C4-2B (cell line): ENCODE data around the gene FMO5.

Source experiments
- ZFX ChIP-seq: fragments of 450-650 bp; IDR thresholded peaks from 2 replicates; pipeline ENCODE4 v1.6.1; 2017
- TF ChIP-seq, protein P1 (sequence below): fragments of 450-650 bp; conservative IDR thresholded peaks from 2 replicates; pipeline ENCODE4 v1.5.1; 2017; ENCODE audit warnings: mild to moderate bottlenecking

DNA sequence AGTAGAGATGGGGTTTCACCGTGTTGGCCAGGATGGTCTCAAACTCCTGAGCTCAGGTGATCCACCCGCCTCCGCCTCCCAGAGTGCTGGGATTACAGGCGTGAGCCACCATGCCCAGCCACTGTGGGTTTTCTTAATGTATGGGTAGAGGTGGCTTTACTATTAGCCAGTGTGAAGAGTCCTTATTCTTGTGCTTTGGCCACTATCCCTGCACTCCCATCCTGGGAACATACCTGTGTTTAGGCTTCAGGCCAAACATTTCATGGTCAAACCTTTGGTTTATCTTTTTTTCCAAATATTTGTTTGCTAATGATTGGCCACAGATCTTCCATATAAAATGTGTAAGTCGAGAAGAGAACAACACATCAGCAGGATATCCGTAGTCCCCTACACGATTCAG is 16.5 kb downstream of the FMO5 start:
- TF ChIP-seq, protein P1, sequence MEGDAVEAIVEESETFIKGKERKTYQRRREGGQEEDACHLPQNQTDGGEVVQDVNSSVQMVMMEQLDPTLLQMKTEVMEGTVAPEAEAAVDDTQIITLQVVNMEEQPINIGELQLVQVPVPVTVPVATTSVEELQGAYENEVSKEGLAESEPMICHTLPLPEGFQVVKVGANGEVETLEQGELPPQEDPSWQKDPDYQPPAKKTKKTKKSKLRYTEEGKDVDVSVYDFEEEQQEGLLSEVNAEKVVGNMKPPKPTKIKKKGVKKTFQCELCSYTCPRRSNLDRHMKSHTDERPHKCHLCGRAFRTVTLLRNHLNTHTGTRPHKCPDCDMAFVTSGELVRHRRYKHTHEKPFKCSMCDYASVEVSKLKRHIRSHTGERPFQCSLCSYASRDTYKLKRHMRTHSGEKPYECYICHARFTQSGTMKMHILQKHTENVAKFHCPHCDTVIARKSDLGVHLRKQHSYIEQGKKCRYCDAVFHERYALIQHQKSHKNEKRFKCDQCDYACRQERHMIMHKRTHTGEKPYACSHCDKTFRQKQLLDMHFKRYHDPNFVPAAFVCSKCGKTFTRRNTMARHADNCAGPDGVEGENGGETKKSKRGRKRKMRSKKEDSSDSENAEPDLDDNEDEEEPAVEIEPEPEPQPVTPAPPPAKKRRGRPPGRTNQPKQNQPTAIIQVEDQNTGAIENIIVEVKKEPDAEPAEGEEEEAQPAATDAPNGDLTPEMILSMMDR = no peak
- TF ChIP-seq ZFX = no peak
